Measurements from ENCODE around the gene KIF16B. TPM values are rescaled to one million over a fixed set of nuclear protein-coding genes. Genes with fewer than 3 reads are reported as not detected.

KIF16B gene
- total and polyA plus RNA-seq, 2 experiments from 2014 or later, result 9.3 to 21.8 TPM

DNA sequence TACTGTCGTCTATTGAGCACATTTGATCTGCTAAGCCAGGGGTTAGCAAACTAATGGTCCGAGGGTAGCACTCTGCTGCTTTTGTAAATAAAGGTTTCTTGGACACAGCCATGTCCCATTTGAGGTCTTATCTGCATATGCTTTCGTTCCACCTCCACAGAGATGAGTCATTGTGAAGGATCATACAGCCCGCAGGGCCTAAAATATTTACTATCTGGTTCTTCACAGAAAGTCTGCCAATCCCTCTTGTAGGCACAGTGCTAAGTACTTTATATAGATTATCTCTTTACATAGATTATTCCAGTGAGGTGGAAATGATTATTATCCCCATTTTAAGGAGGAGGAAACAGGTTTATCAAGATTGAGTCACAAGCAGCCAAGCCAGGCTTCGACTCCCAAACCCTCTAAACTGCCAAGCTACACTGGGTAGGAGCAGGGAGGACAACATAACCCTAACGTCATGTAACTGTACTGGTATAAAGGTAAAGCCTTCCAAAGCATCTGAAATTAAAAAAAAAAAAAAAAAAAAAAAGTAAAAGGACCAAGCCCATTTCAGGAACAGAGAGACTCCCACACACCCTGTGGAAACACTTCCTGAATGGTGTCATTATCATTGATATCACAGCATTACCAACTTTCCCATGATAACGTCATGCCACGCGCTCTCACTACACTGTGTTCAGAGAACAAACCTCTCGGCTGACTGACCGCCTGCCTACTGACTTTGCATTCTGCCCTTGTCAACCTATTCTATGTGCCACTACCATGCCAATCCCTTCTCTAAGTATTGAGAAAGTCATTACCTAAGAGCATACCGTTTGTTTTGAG is 101.0 kb downstream of the KIF16B start:
- H3K27me3 ChIP-seq, result no peaks in the 10 kb centered on the region
- H3K4me2 ChIP-seq, result no peak overlapping the region
- no peak overlapping the region for H3K4me3 ChIP-seq
- no peaks in the 10 kb centered on the region for H3K9me3 ChIP-seq (ENCODE audit: low read depth)
- 74% methylated on average over 12 of the region's 12 CpGs for WGBS (ENCODE audit: low lambda C conversion rate, missing lambda C conversion rate)
- H3K9me2 ChIP-seq (replicated peaks; ENCODE audit: insufficient read depth), result no peaks in the 10 kb centered on the region
- no peak overlapping the region for H2AFZ ChIP-seq
- peak overlapping the region; percentile 9 for H3K27ac ChIP-seq
- TF ChIP-seq EZH2 (IDR thresholded peaks at IDR 0.05; ENCODE audit: borderline replicate concordance), result no peak
- TF ChIP-seq CTCF (IDR thresholded peaks at IDR 0.05; ENCODE audit: poor library complexity), result no peak
- TF ChIP-seq EZH2phosphoT487 (IDR thresholded peaks at IDR 0.05; ENCODE audit: low read depth, severe bottlenecking, unreplicated experiment), result no peak
- H3K36me3 ChIP-seq (replicated peaks; ENCODE audit: insufficient read depth, low read depth), result no peaks in the 10 kb centered on the region
- no peaks in the 10 kb centered on the region for H4K20me1 ChIP-seq (ENCODE audit: insufficient read depth, poor library complexity, severe bottlenecking)
- H3K4me1 ChIP-seq (ENCODE audit: insufficient read depth), result peaks cover 23% of the 10 kb centered on the region
- no peaks in the 10 kb centered on the region for H3K79me2 ChIP-seq
- peak; percentile 20 for DNase-seq (ENCODE audit: low spot score)

DNA sequence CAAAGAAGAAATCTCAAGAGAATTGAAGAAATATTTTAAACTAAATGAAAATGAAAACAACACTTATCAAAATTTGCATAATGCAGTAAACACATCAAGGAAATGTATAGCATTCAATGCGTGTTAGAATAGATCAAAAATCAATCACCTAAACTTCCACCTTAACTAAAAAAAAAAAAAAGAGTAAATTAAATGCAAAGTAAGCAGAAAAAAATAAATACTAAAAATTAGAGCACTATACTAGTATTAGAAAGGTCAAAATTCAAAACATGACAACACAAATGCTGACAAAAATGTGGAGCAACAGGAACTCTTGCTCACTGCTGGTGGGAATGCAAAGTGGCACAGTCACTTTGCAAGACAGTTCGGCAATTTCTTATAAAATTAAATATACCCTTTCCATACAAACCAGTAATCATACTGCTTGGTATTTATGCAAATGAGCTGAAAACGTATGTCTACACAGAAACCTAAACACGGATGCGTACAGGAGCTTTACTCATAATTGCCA is 103.8 kb downstream of the KIF16B start:
- WGBS (ENCODE audit: low lambda C conversion rate, missing lambda C conversion rate), result 97% methylated on average over 5 of the region's 5 CpGs
- Histone ChIP-seq H3K4me3 (no peak overlapping the region), H3K9me3 (ENCODE audit: low read depth) (no peaks in the 10 kb centered on the region), H3K4me1 (ENCODE audit: insufficient read depth) (peaks cover 5% of the 10 kb centered on the region), H3K9me2 (replicated peaks; ENCODE audit: insufficient read depth) (no peaks in the 10 kb centered on the region), H3K79me2 (no peaks in the 10 kb centered on the region), H3K27me3 (no peaks in the 10 kb centered on the region), H3K4me2 (no peak overlapping the region), H3K36me3 (replicated peaks; ENCODE audit: insufficient read depth, low read depth) (no peaks in the 10 kb centered on the region), H4K20me1 (ENCODE audit: insufficient read depth, poor library complexity, severe bottlenecking) (no peaks in the 10 kb centered on the region), H3K27ac (no peak overlapping the region), H2AFZ (no peak overlapping the region)
- no peak for DNase-seq (ENCODE audit: low spot score)
- TF ChIP-seq EZH2 (IDR thresholded peaks at IDR 0.05; ENCODE audit: borderline replicate concordance) (no peak), EZH2phosphoT487 (IDR thresholded peaks at IDR 0.05; ENCODE audit: low read depth, severe bottlenecking, unreplicated experiment) (no peak), CTCF (IDR thresholded peaks at IDR 0.05; ENCODE audit: poor library complexity) (no peak)

GRCh38 chr20:16462711-16463110 is 110.5 kb downstream of the KIF16B start:
- H3K4me2 ChIP-seq, result no peak overlapping the region
- H3K27ac ChIP-seq, result no peak overlapping the region
- H3K79me2 ChIP-seq, result no peaks in the 10 kb centered on the region
- no peaks in the 10 kb centered on the region for H3K36me3 ChIP-seq (replicated peaks; ENCODE audit: insufficient read depth, low read depth)
- H2AFZ ChIP-seq, result no peak overlapping the region
- no peaks in the 10 kb centered on the region for H3K9me3 ChIP-seq (ENCODE audit: low read depth)
- no peak for DNase-seq (ENCODE audit: low spot score)
- TF ChIP-seq EZH2phosphoT487 (IDR thresholded peaks at IDR 0.05; ENCODE audit: low read depth, severe bottlenecking, unreplicated experiment) (no peak), EZH2 (IDR thresholded peaks at IDR 0.05; ENCODE audit: borderline replicate concordance) (no peak), CTCF (IDR thresholded peaks at IDR 0.05; ENCODE audit: poor library complexity) (no peak)
- WGBS (ENCODE audit: low lambda C conversion rate, missing lambda C conversion rate), result 92% methylated on average over 5 of the region's 5 CpGs
- peaks cover 9% of the 10 kb centered on the region for H3K4me1 ChIP-seq (ENCODE audit: insufficient read depth)
- H4K20me1 ChIP-seq (ENCODE audit: insufficient read depth, poor library complexity, severe bottlenecking), result no peaks in the 10 kb centered on the region
- no peaks in the 10 kb centered on the region for H3K27me3 ChIP-seq
- no peaks in the 10 kb centered on the region for H3K9me2 ChIP-seq (replicated peaks; ENCODE audit: insufficient read depth)
- H3K4me3 ChIP-seq, result no peak overlapping the region

All from hepatocyte (in vitro differentiated cells).